SK-N-SH (cell line): ENCODE results near the gene ABCC11.

ENCODE experiments used
- CTCF ChIP-seq: fragments of 200-600 bp; sonication (generic); IDR thresholded peaks from 2 replicates; pipeline ENCODE4 v1.6.1; 2017; ENCODE audit warnings: antibody characterized with exemption, mild to moderate bottlenecking, moderate library complexity
- GATA2 ChIP-seq: sonication (generic); formaldehyde crosslinking; IDR thresholded peaks from 2 replicates; pipeline ENCODE4 v1.5.0; 2020; ENCODE audit warnings: mild to moderate bottlenecking, missing genetic modification reagents
- PBX3 ChIP-seq: IDR thresholded peaks from 2 replicates; pipeline ENCODE4; 2012
- POLR2AphosphoS5 ChIP-seq: IDR thresholded peaks from 2 replicates; pipeline ENCODE4 v1.6.1; 2012; ENCODE audit warnings: low read depth, low read length
- RAD21 ChIP-seq: IDR thresholded peaks from 2 replicates; pipeline ENCODE4 v1.6.1; 2012; ENCODE audit warnings: mild to moderate bottlenecking, low read length
- SMC3 ChIP-seq: IDR thresholded peaks from 2 replicates; pipeline ENCODE4 v1.6.1; 2012; ENCODE audit warnings: low read depth, low read length, improper control_type of control experiment
- YY1 ChIP-seq: IDR thresholded peaks from 2 replicates; pipeline ENCODE4 v1.4.0; 2012; ENCODE audit warnings: low read depth, mild to moderate bottlenecking

- TF ChIP-seq POLR2AphosphoS5 (no peak), CTCF (no peak), YY1 (no peak), RAD21 (no peak), PBX3 (no peak), SMC3 (no peak), GATA2 (CRISPR knock-in tag) (no peak)
Measured at GRCh38 chr16:48193846-48194245, 53.5 kb downstream of the ABCC11 start.
